A549 (cell line): ENCODE data around the gene ARHGEF19. TPM values are rescaled to one million over a fixed set of nuclear protein-coding genes. Genes with fewer than 3 reads are reported as not detected.

Experiments used
- ATAC-seq, 2 experiments: fragments of 200-7000 bp in 1 of 2; fragments of >200 bp in 1 of 2; cut with Nextera tagmentation in 1 of 2; cut with Tn5 transposase in 1 of 2; 3 replicates each; pipeline versions ENCODE4 v1.8.0 to v1.9.1; 2018 to 2020; ENCODE audit warnings: mild to moderate bottlenecking in 1 of 2, moderate library complexity in 1 of 2
- CTCF ChIA-PET: fragments of 300-600 bp; sonication (Branson Sonifier 250); formaldehyde crosslinking; extraction: SDS; loops from one replicate; lab custom pipeline; 2021; ENCODE audit warnings: antibody characterized with exemption, inconsistent platforms; lab: Yijun Ruan, JAX
- POLR2A ChIA-PET: fragments of 350-600 bp; formaldehyde crosslinking; extraction: SDS; loops from one replicate; lab custom pipeline; 2021; ENCODE audit warnings: antibody characterized with exemption, inconsistent platforms; lab: Yijun Ruan, JAX
- DNase-seq, 2 experiments: peaks; one replicate each; pipeline versions ENCODE4 v3.0.0 to v3.0.0-alpha.2; 2011 to 2016; ENCODE audit warnings: low read depth in 1 of 2, low spot score in 1 of 2
- FAIRE-seq: peaks from 2 replicates; lab custom pipeline; 2011; peaks lifted over from hg19 to GRCh38; lab: Jason Lieb, UNC
- H3K27ac ChIP-seq, 2 experiments: fragments of >200 bp; sonication (Bioruptor Twin); formaldehyde crosslinking; 3 replicates each; pipeline ENCODE4 v1.5.1; 2016 to 2017
- H3K4me1 ChIP-seq: fragments of >200 bp; sonication (Bioruptor Twin); formaldehyde crosslinking; 3 replicates; pipeline ENCODE4 v1.6.1; 2016
- H3K4me2 ChIP-seq: fragments of >200 bp; sonication (Bioruptor Twin); formaldehyde crosslinking; 3 replicates; pipeline ENCODE4 v1.6.1; 2016
- H3K4me3 ChIP-seq: fragments of >200 bp; sonication (Bioruptor Twin); formaldehyde crosslinking; 3 replicates; pipeline ENCODE4 v1.5.1; 2016
- H3K9me3 ChIP-seq: fragments of >200 bp; sonication (Bioruptor Twin); formaldehyde crosslinking; 3 replicates; pipeline ENCODE4 v1.6.1; 2016
- BHLHE40 ChIP-seq: IDR thresholded peaks from 2 replicates; pipeline ENCODE4 v1.6.1; 2012; ENCODE audit warnings: low read depth, low read length, inconsistent platforms
- CTCF ChIP-seq: fragments of >200 bp; sonication (Bioruptor Twin); formaldehyde crosslinking; IDR thresholded peaks from 3 replicates; pipeline ENCODE4 v1.5.1; 2016
- EHMT2 ChIP-seq: fragments of 200-600 bp; sonication (generic); IDR thresholded peaks from 2 replicates; pipeline ENCODE4 v1.6.1; 2016; ENCODE audit warnings: antibody characterized with exemption, low read depth, mild to moderate bottlenecking, moderate library complexity
- EP300 ChIP-seq, 2 experiments: fragments of >200 bp; sonication (Bioruptor Twin); formaldehyde crosslinking; IDR thresholded peaks; 2 replicates in 1 of 2; 3 replicates in 1 of 2; pipeline ENCODE4 v1.6.1; 2016 to 2017
- ESRRA ChIP-seq: fragments of 150-350 bp; IDR thresholded peaks from 2 replicates; pipeline ENCODE4 v1.6.1; 2014; ENCODE audit warnings: mild to moderate bottlenecking, low read length, borderline replicate concordance
- HOXB5 ChIP-seq: fragments of 250-450 bp; sonication (Bioruptor Pico); IDR thresholded peaks from 2 replicates; pipeline ENCODE4 v1.5.0; 2020; ENCODE audit warnings: mild to moderate bottlenecking, moderate library complexity
- KDM1A ChIP-seq: fragments of 200-600 bp; sonication (generic); IDR thresholded peaks from 2 replicates; pipeline ENCODE4 v1.6.1; 2016; ENCODE audit warnings: low read depth, mild to moderate bottlenecking
- PBX3 ChIP-seq: IDR thresholded peaks from 2 replicates; pipeline ENCODE4 v1.6.1; 2012
- PHF8 ChIP-seq: fragments of 200-600 bp; sonication (generic); IDR thresholded peaks from 2 replicates; pipeline ENCODE4 v1.6.1; 2016; ENCODE audit warnings: low read depth, mild to moderate bottlenecking, antibody characterized with exemption, moderate library complexity, borderline replicate concordance
- RCOR1 ChIP-seq: fragments of 150-350 bp; IDR thresholded peaks from 2 replicates; pipeline ENCODE4 v1.6.1; 2014; ENCODE audit warnings: antibody characterized with exemption, low read length, low read depth
- REST ChIP-seq: fragments of 200-600 bp; sonication (generic); IDR thresholded peaks from 2 replicates; pipeline ENCODE4 v1.6.1; 2016; ENCODE audit warnings: antibody characterized with exemption, mild to moderate bottlenecking, moderate library complexity
- RFX5 ChIP-seq: fragments of 450-650 bp; IDR thresholded peaks from 2 replicates; pipeline ENCODE4 v1.7.1; 2014; ENCODE audit warnings: antibody characterized with exemption, mild to moderate bottlenecking, moderate library complexity
- RNF2 ChIP-seq: fragments of 200-600 bp; sonication (generic); IDR thresholded peaks from 2 replicates; pipeline ENCODE4 v1.6.1; 2016; ENCODE audit warnings: low read depth, mild to moderate bottlenecking, antibody characterized with exemption, moderate library complexity, borderline replicate concordance
- SMC3 ChIP-seq: fragments of >200 bp; sonication (Bioruptor Twin); formaldehyde crosslinking; IDR thresholded peaks from 3 replicates; pipeline ENCODE4 v1.6.1; 2018; ENCODE audit warnings: inconsistent platforms
- ZFP36 ChIP-seq: fragments of 450-650 bp; IDR thresholded peaks from 2 replicates; pipeline ENCODE4 v1.6.1; 2014; ENCODE audit warnings: borderline replicate concordance; ENCODE audit not compliant: partially characterized antibody
- ZNF302 ChIP-seq: fragments of 250-450 bp; sonication (Bioruptor Pico); IDR thresholded peaks from 2 replicates; pipeline ENCODE4 v1.9.0; 2021; ENCODE audit warnings: inconsistent platforms, mild to moderate bottlenecking, moderate library complexity
- WGBS: methylation state at CpG from one replicate; pipeline ENCODE4 v1.1.6; 2017; ENCODE audit errors: missing lambda C conversion rate; 5-methylcytosine and 5-hydroxymethylcytosine counted together
- polyA plus RNA-seq, 4 experiments: library from polyadenylated mRNA; depleted of rRNA in 3 of 4; stranded (reverse); fragments of >200 nt; fragmentation: RNase III in 1 of 4; extraction: RNeasy Plus Mini Kit Qiagen cat#74134 plus additional on column Dnase treatment in 1 of 4; gene quantifications; 2 replicates in 3 of 4; 3 replicates in 1 of 4; pipeline ENCODE4 v1.2.3, GENCODE V29; 2011 to 2017
- TF ChIP-seq, protein P1 (sequence below): fragments of >200 bp; sonication (Bioruptor Twin); formaldehyde crosslinking; IDR thresholded peaks from 2 replicates; pipeline ENCODE4 v1.6.1; 2016

Gene ARHGEF19
- polyA plus RNA-seq, 2 of the 4 experiments (the other 2 are of a cell fraction) = 6.1 to 9.2 TPM

GRCh38 chr1:16211824-16212223, 628 bp downstream of the ARHGEF19 start (continued):
- TF ChIP-seq REST = no peak
- no peak for TF ChIP-seq ZNF302
- TF ChIP-seq ESRRA = no peak

DNA sequence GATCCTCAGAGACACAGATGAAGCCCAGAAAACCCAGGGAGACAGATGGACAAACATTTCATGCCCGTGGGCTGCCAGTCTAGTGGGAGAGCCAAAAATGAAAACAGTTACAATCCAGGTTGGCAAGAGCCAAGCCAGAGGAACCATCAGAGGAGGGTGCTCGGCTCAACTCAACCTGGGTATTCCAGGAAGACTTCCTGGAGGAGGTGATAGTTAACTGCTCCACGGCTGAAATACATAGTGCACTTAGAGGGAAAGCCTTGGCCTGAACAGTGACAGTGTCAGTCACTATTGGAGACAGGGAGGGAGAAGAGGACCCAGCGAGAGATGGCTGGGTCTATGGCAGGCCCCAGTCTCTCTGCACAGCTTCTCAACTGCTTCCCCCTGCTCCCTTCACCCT, 1.9 kb downstream of the ARHGEF19 start:
- ATAC-seq (no peak), DNase-seq (no peak), FAIRE-seq (no peak)
- ChIA-PET CTCF (interaction anchor here (0.7 to 1.3 kb wide), 3 partner anchors 34 to 137 kb away, joined by 3 to 4 read pairs (median 3); partner anchors contain the start of gene FAM131C), POLR2A (no interaction called here)
- no peaks in the 10 kb centered on the region for H3K9me3 ChIP-seq
- TF ChIP-seq ZFP36 (peak; percentile 83), HOXB5 (CRISPR knock-in tag) (no peak), EHMT2 (no peak), ESRRA (no peak), RFX5 (no peak), PBX3 (no peak)
- no peak overlapping the region for H3K4me2 ChIP-seq
- H3K27ac ChIP-seq = no peak overlapping the region
- WGBS = 80% methylated on average over 4 of the region's 4 CpGs
- H3K4me3 ChIP-seq = no peak overlapping the region
- peaks cover 22% of the 10 kb centered on the region for H3K4me1 ChIP-seq

DNA sequence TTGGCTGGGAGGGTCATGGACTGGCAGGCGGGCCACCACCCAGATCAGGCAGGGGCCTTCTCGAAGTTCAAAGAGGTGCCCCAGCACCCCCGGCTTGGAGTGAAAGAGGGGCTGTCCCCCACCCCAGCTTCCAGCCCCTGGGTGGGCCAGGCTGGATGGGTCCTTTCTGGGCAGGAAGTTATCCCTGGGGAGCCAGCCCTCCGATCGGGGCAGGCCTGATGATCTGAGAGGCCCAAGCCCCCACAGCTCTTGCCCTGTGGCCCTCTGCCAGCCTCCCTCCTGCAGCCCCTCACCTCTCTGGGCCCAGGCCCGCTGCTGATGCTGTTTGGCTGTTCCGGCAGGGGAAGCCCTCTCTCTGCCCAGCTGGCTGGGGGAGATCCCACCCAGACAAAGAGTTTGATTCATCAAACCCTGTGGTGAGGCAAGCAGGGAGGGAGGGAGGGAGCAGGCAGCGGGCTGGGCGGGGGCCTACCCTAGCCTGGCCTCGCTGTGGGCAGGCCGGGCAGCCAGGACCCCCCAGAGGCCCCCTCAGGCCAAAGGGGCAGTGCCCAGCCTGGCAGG, 2.5 kb downstream of the ARHGEF19 start:
- FAIRE-seq (no peak), DNase-seq (no peak), ATAC-seq (no peak)
- Histone ChIP-seq H3K4me3 (no peak overlapping the region), H3K4me1 (peaks cover 26% of the 10 kb centered on the region), H3K9me3 (no peaks in the 10 kb centered on the region), H3K4me2 (no peak overlapping the region), H3K27ac (peak overlapping the region in 1 of 2 experiments; percentile 7; a peak in 1 of 6 replicates)
- ChIA-PET POLR2A (no interaction called here), CTCF (no interaction called here)
- WGBS = no CpG with 5 or more reads among the region's 11 CpGs
- TF ChIP-seq PHF8 (no peak), RNF2 (no peak), SMC3 (no peak), RCOR1 (no peak), EP300 (IDR thresholded peaks at IDR 0.05) (no peak), PBX3 (no peak), KDM1A (no peak), BHLHE40 (no peak), CTCF (no peak)
- TF ChIP-seq, protein P1, sequence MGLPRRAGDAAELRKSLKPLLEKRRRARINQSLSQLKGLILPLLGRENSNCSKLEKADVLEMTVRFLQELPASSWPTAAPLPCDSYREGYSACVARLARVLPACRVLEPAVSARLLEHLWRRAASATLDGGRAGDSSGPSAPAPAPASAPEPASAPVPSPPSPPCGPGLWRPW = no peak
